GM18951 (cell line): ENCODE measurements around the gene SLC49A3.
"Not testable (repeated sequence)": the region's sequence is repeated elsewhere in the genome, so short reads cannot be mapped to it uniquely, and the experiment has no call there.

Experiments
- POLR2A ChIP-seq: IDR thresholded peaks from 4 replicates; pipeline ENCODE4 v1.6.1; 2011; ENCODE audit warnings: mild to moderate bottlenecking; ENCODE audit not compliant: insufficient read length, insufficient read depth; ENCODE audit errors: extremely low read depth
- in situ Hi-C: fragments of 300-500 bp; cut with MboI; formaldehyde crosslinking; loops from one replicate; pipeline ENCODE4 v1.12.0; 2022; ENCODE audit warnings: low sequenced_read_pairs, mixed read lengths, inconsistent platforms; ENCODE audit not compliant: unreplicated experiment

The SLC49A3 gene

GRCh38 chr4:688854-689681 lies at the start of gene SLC49A3:
TSS of gene SLC49A3 (minus strand) at chr4:689151. CDS start at chr4:689127, 24 bp downstream.
- no peak for TF ChIP-seq POLR2A
- in situ Hi-C loops = no loop called here

- in situ Hi-C loops = not testable (repeated sequence)
Measured at GRCh38 chr4:736561-736960, 47.6 kb upstream of the SLC49A3 start.

DNA sequence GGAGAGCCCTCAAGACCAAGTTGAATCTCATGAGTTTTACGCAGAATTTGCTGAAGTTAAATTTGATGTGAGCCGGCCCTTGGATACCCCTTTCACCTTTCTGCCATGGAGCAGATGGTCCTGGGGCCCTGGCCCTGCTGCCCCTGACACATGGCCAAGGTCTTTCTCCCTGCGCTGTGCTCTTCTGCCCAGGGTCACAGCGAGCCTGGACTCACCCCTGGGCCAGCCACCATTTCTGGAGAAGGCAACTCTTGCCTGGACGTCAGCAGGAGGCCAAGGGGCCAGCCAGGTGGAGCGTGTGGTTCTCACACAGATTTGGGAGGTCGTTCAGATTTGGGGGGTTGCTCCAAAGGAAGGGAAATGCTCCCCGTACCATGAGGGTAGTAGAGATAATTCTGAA lies 46.6 kb upstream of the SLC49A3 start:
- in situ Hi-C loops = no loop called here
- no peak for TF ChIP-seq POLR2A

DNA sequence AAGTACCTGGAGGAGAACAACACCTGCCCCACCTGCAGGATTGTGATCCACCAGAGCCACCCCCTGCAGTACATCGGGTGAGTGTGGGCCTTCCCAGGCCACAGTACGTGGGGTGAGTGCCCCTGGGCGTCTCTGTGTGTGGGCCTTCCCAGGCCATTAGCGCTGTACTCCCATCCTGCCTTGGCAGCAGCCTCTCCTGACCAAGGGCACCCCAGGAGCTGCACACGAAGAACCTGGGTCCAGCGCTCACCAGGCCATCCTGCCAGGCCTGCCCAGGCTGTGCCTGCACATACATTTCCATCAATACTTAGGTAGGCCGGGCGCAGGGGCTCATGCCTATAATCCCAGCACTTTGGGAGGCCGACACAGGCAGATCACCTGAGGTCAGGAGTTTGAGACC lies 46.0 kb upstream of the SLC49A3 start:
- TF ChIP-seq POLR2A = no peak
- in situ Hi-C loops = no loop called here

GRCh38 chr4:734075-734474 lies 45.1 kb upstream of the SLC49A3 start:
- no peak for TF ChIP-seq POLR2A
- in situ Hi-C loops = no loop called here

DNA sequence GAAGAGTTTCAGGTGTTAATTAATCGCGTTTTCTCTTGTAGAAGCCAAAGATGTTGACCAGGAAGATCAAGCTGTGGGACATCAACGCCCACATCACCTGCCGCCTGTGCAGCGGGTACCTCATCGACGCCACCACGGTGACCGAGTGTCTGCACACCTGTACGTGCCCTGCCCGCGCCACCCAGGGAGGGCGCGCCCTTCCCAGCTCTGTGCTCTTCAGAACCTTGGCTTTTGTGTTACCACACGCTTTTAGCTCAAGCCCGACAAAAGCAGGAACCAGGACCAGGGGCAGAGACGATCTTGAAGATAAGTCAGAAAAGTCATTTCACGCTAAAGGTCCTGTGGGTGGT lies 44.7 kb upstream of the SLC49A3 start:
- TF ChIP-seq POLR2A = no peak
- in situ Hi-C loops = no loop called here

- TF ChIP-seq POLR2A = no peak
- in situ Hi-C loops = no loop called here
Measured at GRCh38 chr4:732911-733630, 44.1 kb upstream of the SLC49A3 start.

- no peak for TF ChIP-seq POLR2A
- in situ Hi-C loops = no loop called here
Measured at GRCh38 chr4:732486-732885, 43.5 kb upstream of the SLC49A3 start.

DNA sequence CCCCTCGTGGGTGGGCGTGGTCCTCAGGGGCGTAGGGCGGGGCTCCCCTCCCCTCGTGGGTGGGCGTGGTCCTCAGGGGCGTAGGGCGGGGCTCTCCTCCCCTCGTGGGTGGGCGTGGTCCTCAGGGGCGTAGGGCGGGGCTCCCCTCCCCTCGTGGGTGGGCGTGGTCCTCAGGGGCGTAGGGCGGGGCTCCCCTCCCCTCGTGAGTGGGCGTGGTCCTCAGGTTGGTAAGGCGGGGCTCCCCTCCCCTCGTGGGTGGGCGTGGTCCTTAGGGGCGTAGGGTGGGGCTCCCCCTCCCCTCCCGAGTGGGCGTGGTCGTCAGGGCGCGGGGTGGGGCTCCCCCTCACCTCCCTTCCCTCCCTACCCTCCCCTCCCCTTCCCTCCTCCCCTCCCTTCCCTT lies 43.0 kb upstream of the SLC49A3 start:
- in situ Hi-C loops = not testable (repeated sequence)

- in situ Hi-C loops = not testable (repeated sequence)
Measured at GRCh38 chr4:730946-731904, 42.3 kb upstream of the SLC49A3 start.

DNA sequence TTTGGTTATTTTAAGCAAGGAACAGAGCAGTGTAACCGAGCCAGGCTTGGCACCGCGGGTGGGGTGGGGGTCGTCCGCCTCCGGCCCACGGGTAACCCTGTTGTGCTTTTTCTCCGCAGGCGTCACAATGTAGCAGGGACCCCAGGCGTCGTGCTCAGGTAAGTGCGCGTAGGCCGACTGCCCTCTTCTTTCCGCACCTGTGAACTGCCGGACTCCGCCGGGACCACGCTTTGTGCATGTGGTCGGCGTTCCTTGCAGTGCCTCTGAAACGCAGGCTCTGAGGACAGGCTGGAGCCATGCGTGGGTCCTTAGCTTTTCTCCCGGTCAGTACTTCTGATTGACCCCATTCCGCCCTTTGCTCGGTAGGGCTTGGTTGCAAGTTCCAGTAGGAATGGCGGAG lies 41.6 kb upstream of the SLC49A3 start:
- in situ Hi-C loops = no loop called here
- no peak for TF ChIP-seq POLR2A

- TF ChIP-seq POLR2A = no peak
- in situ Hi-C loops = no loop called here
Measured at GRCh38 chr4:729336-730315, 40.7 kb upstream of the SLC49A3 start.
